Ascending aorta (tissue), 2 donors: ENCODE results near the gene CHRNG. TPM values are rescaled to one million over a fixed set of nuclear protein-coding genes. Genes with fewer than 3 reads are reported as not detected.

ENCODE experiments used
- DNase-seq, 2 donors: peaks; one replicate each; pipeline ENCODE4 v3.0.0-alpha.2; 2019; ENCODE audit warnings: low spot score in 2 of 2
- H3K27ac ChIP-seq, 2 donors: fragments of 200-600 bp; sonication (generic); one replicate each; pipeline ENCODE4 v1.5.1; 2016 to 2017; ENCODE audit warnings: mild to moderate bottlenecking in 1 of 2
- H3K27me3 ChIP-seq: fragments of 200-600 bp; sonication (generic); one replicate; pipeline ENCODE4 v1.5.1; 2017
- H3K36me3 ChIP-seq, 2 donors: fragments of 200-600 bp; sonication (generic); one replicate each; pipeline ENCODE4 v1.5.1; 2016
- H3K4me1 ChIP-seq, 2 donors: fragments of 200-600 bp; sonication (generic); one replicate each; pipeline ENCODE4 v1.5.1; 2016 to 2017; ENCODE audit warnings: mild to moderate bottlenecking in 1 of 2
- H3K4me3 ChIP-seq, 2 donors: fragments of 200-600 bp; sonication (generic); one replicate each; pipeline ENCODE4 v1.5.1; 2016 to 2017; ENCODE audit warnings: mild to moderate bottlenecking in 1 of 2
- H3K9me3 ChIP-seq, 2 donors: fragments of 200-600 bp; sonication (generic); one replicate each; pipeline ENCODE4 v1.5.1; 2016
- intact Hi-C: fragments of 100-400 bp; cut with DNase I; formaldehyde crosslinking; loops from one replicate; pipeline ENCODE4 v1.15.1; 2023
- total RNA-seq: library from RNA; depleted of rRNA; stranded (reverse); fragments of >200 nt; gene quantifications from one replicate; pipeline ENCODE4 v1.1.0, GENCODE V29; 2016
- TF ChIP-seq, protein P1 (sequence below), 3 experiments: fragments of 200-600 bp in 2 of 3; fragments of 450-650 bp in 1 of 3; sonication (generic) in 2 of 3; IDR thresholded peaks; one replicate each; pipeline ENCODE4 v1.5.1; 2016 to 2019; ENCODE audit warnings: antibody characterized with exemption in 3 of 3, mild to moderate bottlenecking in 1 of 3, moderate library complexity in 1 of 3

The CHRNG gene
- total RNA-seq, 1 donor from 2014 or later: not detected

DNA sequence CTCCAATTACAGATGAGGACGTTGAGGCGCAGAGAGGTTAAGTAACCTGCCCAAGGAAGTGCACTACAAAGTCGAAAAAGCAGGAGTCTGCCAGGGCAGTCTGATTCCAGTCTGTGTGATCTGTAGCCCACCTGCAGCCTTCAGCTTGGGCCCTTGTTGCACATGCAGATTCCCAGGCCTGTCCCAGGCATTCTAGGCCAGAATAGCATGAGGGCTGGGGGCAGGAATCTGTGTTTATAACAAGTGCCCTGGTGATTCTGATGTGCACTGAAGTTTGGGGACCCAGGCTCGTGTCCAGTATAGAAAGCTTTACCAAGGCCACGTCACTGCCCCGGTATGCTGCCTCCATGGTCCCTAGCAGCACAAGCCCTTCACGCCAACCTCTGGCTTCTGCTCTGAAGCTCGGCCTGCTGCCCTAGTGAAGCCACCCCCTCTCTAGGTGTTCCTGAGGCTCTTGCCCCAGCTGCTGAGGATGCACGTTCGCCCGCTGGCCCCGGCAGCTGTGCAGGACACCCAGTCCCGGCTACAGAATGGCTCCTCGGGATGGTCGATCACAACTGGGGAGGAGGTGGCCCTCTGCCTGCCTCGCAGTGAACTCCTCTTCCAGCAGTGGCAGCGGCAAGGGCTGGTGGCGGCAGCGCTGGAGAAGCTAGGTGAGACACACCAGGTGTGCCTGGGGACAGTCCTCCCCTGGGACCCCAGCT, 4.6 kb downstream of the CHRNG start:
- no peaks in the 10 kb centered on the region for H3K4me1 ChIP-seq
- no peak overlapping the region for H3K4me3 ChIP-seq
- H3K9me3 ChIP-seq: no peaks in the 10 kb centered on the region
- no peak overlapping the region for H3K27ac ChIP-seq
- intact Hi-C loops: no loop called here
- H3K36me3 ChIP-seq: peaks cover 0 to 2% of the 10 kb centered on the region in 2 donors
- no peaks in the 10 kb centered on the region for H3K27me3 ChIP-seq
- DNase-seq: no peak
- TF ChIP-seq, protein P1, sequence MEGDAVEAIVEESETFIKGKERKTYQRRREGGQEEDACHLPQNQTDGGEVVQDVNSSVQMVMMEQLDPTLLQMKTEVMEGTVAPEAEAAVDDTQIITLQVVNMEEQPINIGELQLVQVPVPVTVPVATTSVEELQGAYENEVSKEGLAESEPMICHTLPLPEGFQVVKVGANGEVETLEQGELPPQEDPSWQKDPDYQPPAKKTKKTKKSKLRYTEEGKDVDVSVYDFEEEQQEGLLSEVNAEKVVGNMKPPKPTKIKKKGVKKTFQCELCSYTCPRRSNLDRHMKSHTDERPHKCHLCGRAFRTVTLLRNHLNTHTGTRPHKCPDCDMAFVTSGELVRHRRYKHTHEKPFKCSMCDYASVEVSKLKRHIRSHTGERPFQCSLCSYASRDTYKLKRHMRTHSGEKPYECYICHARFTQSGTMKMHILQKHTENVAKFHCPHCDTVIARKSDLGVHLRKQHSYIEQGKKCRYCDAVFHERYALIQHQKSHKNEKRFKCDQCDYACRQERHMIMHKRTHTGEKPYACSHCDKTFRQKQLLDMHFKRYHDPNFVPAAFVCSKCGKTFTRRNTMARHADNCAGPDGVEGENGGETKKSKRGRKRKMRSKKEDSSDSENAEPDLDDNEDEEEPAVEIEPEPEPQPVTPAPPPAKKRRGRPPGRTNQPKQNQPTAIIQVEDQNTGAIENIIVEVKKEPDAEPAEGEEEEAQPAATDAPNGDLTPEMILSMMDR (IDR thresholded peaks at IDR 0.05): no peak

DNA sequence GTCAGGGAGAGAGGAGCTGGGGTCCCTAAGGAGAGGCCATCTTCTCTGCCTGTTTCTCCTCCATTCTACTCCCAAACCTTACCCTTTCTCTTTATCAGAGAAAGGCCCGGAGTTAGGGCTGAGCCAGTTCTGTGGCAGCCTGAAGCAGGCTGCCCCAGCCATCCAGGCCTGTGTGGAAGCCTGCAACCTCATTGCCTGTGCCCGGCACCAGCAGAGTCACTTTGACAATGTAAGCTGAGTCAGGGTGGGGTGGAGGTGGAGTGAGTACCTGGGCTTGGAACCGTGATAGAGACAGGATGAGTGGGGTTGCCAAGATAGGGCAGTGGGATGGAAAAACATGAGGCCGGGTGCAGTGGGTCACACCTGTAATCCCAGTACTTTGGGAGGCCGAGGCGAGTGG, 5.2 kb downstream of the CHRNG start:
- intact Hi-C loops: no loop called here
- Histone ChIP-seq H3K4me3 (no peak overlapping the region), H3K27ac (no peak overlapping the region), H3K36me3 (peaks cover 0 to 2% of the 10 kb centered on the region in 2 donors), H3K9me3 (no peaks in the 10 kb centered on the region), H3K27me3 (no peaks in the 10 kb centered on the region), H3K4me1 (no peaks in the 10 kb centered on the region)
- DNase-seq: no peak
- TF ChIP-seq, protein P1 (IDR thresholded peaks at IDR 0.05): no peak

DNA sequence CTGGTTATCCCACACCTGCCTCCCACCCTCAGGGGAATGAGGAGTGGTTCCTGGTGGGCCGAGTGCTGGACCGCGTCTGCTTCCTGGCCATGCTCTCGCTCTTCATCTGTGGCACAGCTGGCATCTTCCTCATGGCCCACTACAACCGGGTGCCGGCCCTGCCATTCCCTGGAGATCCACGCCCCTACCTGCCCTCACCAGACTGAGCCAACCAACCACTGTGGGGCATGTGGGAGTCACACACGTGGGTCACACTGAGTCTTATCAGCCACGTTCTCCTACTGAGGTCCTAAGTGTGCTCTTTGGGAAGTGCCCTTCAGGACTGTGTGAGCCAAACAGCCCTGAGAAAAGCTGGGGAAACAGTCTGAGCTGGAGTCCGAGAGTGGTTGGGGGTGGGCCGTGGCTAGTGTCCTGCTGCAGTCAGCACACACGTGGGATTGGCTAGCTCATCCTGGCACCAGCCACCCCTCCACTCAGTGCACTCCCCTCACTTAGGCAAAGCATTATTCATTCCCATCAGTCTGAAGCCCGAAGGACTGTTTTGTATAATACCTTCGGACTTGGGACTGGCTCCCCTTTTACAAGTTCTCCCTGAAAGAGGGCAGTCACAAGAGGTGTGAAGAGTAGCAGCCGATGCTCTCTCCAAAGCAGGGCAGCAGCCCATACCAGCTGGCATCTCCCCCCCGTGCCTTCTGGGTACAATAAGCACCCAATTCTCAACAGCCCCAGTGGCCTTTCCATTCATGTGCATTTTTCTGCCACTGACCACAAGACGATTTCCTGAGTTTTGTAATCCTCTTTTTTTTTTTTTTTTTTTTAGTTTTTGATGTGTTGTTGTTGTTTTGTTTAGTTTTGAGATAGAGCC, 6.3 kb downstream of the CHRNG start:
- Histone ChIP-seq H3K4me1 (no peaks in the 10 kb centered on the region), H3K27me3 (no peaks in the 10 kb centered on the region), H3K9me3 (no peaks in the 10 kb centered on the region), H3K36me3 (peaks cover 0 to 2% of the 10 kb centered on the region in 2 donors), H3K4me3 (no peak overlapping the region), H3K27ac (no peak overlapping the region)
- intact Hi-C loops: no loop called here
- TF ChIP-seq, protein P1 (IDR thresholded peaks at IDR 0.05): no peak
- DNase-seq: no peak

DNA sequence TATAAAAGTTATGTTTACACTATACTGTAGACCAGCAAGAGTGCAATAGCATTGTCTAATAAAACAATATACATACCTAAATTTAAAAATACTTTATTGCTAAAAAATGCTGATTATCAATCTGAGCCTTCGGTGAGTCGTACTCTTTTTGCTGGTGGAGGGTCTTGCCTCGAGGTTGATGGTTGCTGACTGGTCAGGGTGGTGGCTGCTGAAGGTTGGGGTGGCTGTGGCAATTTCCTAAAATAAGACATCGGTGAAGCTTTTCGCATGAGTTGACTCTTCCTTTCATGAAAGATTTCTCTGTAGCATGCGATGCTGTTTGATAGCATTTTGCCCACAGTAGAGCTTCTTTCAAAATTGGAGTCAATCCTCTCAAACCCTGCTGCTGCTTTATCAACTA, 8.5 kb downstream of the CHRNG start:
- TF ChIP-seq, protein P1 (IDR thresholded peaks at IDR 0.05): no peak
- Histone ChIP-seq H3K27me3 (no peaks in the 10 kb centered on the region), H3K9me3 (no peaks in the 10 kb centered on the region), H3K4me1 (peaks cover 4 to 5% of the 10 kb centered on the region in 2 donors), H3K4me3 (no peak overlapping the region), H3K36me3 (peaks cover 0 to 2% of the 10 kb centered on the region in 2 donors), H3K27ac (no peak overlapping the region)
- no peak for DNase-seq
- intact Hi-C loops: no loop called here

DNA sequence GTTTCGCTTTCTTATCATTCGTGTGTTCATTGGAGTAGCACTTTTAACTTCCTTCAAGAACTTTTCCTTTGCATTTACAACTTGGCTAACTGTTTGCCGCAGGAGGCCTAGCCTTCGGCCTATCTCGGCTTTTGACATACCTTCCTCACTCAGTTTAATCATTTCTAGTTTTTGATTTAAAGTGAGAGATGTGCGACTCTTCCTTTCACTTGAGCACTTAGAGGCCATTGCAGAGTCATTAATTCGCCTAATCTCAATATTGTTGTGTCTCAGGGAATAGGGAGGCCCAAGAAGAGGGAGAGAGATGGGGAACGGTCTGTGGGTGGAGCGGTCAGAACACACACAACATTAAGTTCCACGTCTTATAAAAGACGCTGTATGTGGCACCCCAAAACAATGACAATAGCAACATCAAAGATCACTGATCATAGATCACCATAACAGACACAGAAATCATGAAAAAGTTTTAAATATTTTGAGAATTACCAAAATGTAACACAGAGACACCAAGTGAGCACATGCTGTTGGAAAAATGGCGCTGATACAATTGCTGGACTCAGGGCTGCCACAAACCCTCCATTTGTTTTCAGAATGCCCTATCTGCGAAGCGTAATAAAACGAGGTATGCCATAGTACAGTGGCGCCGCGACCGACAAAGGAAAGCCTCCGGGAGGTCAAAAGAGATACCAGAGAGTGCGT, 10.3 kb downstream of the CHRNG start:
- Histone ChIP-seq H3K36me3 (peaks cover 0 to 2% of the 10 kb centered on the region in 2 donors), H3K27me3 (no peaks in the 10 kb centered on the region), H3K27ac (peak overlapping the region; percentile 97 to 100), H3K4me1 (peaks cover 4 to 5% of the 10 kb centered on the region in 2 donors), H3K9me3 (no peaks in the 10 kb centered on the region), H3K4me3 (peak overlapping the region; percentile 84 to 100)
- no peak for DNase-seq
- TF ChIP-seq, protein P1 (IDR thresholded peaks at IDR 0.05): no peak
- intact Hi-C loops: loop anchor here (2.0 to 5.0 kb wide), 5 partner anchors 47 to 873 kb away; partner anchors contain the start of genes ATG16L1, GIGYF2 and PDE6D
